Amniotic stem cell (primary cell): ENCODE data around the gene HSPH1.
"Not testable (repeated sequence)": the region's sequence is repeated elsewhere in the genome, so short reads cannot be mapped to it uniquely, and the experiment has no call there.

Experiments
- DNase-seq: peaks from one replicate; lab custom pipeline; 2025; lab: John Stamatoyannopoulos, UW

Gene HSPH1

GRCh38 chr13:31177813-31178495 lies 16.2 kb upstream of the HSPH1 start:
- not testable (repeated sequence) for DNase-seq

GRCh38 chr13:31175847-31176532 lies 14.3 kb upstream of the HSPH1 start:
- no peak for DNase-seq

GRCh38 chr13:31174018-31174417 lies 12.3 kb upstream of the HSPH1 start:
- DNase-seq: no peak

GRCh38 chr13:31172535-31172934 lies 10.8 kb upstream of the HSPH1 start:
- DNase-seq: peak; percentile 6

- no peak for DNase-seq
Measured at GRCh38 chr13:31172001-31172400, 10.3 kb upstream of the HSPH1 start.

GRCh38 chr13:31168736-31169135 lies 7.0 kb upstream of the HSPH1 start:
- DNase-seq: no peak

- DNase-seq: no peak
Measured at GRCh38 chr13:31168166-31168565, 6.5 kb upstream of the HSPH1 start.

- no peak for DNase-seq
Measured at GRCh38 chr13:31167490-31167889, 5.8 kb upstream of the HSPH1 start.

- no peak for DNase-seq
Measured at GRCh38 chr13:31166591-31166990, 4.9 kb upstream of the HSPH1 start.

- DNase-seq: peak; percentile 95
Measured at GRCh38 chr13:31162151-31163008, 676 bp upstream of the HSPH1 start.

- peak; percentile 42 for DNase-seq
Measured at GRCh38 chr13:31160857-31161556, 697 bp downstream of the HSPH1 start.

GRCh38 chr13:31159306-31159705 lies 2.4 kb downstream of the HSPH1 start:
- DNase-seq: no peak

GRCh38 chr13:31154939-31155338 lies 6.8 kb downstream of the HSPH1 start:
- no peak for DNase-seq

GRCh38 chr13:31151837-31152236 lies 9.9 kb downstream of the HSPH1 start:
- DNase-seq: no peak

- no peak for DNase-seq
Measured at GRCh38 chr13:31150315-31150985, 11.3 kb downstream of the HSPH1 start.

GRCh38 chr13:31149604-31150003 lies 12.1 kb downstream of the HSPH1 start:
- DNase-seq: no peak

- DNase-seq: no peak
Measured at GRCh38 chr13:31145417-31145816, 16.3 kb downstream of the HSPH1 start.

- DNase-seq: no peak
Measured at GRCh38 chr13:31138515-31138914, 23.2 kb downstream of the HSPH1 start.

GRCh38 chr13:31136724-31137123 lies 25.0 kb downstream of the HSPH1 start:
- no peak for DNase-seq

- no peak for DNase-seq
Measured at GRCh38 chr13:31134039-31134711, 27.5 kb downstream of the HSPH1 start.

GRCh38 chr13:31133621-31134020 lies 28.1 kb downstream of the HSPH1 start:
- no peak for DNase-seq
